ENCODE results near the gene MYO1C.

DNA sequence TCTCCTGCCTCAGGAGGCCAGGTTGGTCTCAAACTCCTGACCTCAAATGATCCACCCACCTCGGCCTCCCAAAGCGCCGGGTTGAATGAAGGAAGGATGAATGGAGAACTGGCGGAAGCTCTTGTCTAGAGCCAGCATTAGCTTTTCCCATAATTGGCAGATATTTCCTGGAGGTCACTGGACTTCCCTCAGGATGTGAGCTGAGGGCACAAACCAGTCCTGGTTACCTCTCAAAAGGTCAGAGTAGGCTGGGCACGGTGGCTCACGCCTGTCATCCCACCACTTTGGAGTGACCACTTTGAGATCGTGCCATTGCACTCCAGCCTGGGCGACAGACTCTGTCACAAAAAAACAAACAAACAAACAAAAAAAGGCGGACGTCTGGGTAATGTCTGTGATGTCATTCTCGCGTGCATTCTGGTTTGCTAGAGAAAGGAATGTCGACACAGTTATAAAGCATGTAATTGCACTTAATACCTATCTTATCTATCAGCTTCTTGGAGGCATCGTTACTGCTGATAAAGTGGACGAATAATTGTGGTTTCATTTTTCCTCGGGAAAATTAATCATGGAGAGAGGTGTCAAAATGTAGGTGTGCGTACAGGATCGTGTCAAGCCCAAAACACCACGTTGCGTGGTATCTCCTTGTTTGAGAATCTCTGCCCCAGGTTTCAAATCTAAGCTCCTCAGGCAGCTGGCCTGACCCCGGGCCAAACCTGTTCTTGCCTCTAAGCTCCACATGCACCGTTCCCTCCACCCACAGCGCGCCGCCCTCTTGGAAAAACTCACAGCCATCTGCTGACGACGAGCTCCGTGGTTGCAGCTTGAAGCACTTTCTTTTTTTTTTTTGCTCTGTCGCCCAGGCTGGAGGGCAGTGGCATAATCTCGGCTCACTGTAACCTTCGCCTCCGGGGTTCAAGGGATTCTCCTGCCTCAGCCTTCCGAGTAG, 30.0 kb downstream of the MYO1C start:
- TF ChIP-seq, protein P1, sequence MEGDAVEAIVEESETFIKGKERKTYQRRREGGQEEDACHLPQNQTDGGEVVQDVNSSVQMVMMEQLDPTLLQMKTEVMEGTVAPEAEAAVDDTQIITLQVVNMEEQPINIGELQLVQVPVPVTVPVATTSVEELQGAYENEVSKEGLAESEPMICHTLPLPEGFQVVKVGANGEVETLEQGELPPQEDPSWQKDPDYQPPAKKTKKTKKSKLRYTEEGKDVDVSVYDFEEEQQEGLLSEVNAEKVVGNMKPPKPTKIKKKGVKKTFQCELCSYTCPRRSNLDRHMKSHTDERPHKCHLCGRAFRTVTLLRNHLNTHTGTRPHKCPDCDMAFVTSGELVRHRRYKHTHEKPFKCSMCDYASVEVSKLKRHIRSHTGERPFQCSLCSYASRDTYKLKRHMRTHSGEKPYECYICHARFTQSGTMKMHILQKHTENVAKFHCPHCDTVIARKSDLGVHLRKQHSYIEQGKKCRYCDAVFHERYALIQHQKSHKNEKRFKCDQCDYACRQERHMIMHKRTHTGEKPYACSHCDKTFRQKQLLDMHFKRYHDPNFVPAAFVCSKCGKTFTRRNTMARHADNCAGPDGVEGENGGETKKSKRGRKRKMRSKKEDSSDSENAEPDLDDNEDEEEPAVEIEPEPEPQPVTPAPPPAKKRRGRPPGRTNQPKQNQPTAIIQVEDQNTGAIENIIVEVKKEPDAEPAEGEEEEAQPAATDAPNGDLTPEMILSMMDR (IDR thresholded peaks at IDR 0.05; ENCODE audit: insufficient read depth, low read length, poor library complexity, severe bottlenecking) = no peak
- TF ChIP-seq EZH2phosphoT487 (conservative IDR thresholded peaks at IDR 0.05; ENCODE audit: low read length) = no peak
